SK-N-SH (cell line): ENCODE measurements around the gene LOXHD1. TPM values are rescaled to one million over a fixed set of nuclear protein-coding genes. Genes with fewer than 3 reads are reported as not detected.

Experiments used
- CTCF ChIA-PET: fragments of 300-600, 350-600 bp; formaldehyde crosslinking; extraction: SDS; loops from one replicate; lab custom pipeline; 2021; lab: Yijun Ruan, JAX
- POLR2A ChIA-PET: fragments of 350-600 bp; sonication (Branson Sonifier 250); formaldehyde crosslinking; extraction: SDS; loops from one replicate; lab custom pipeline; 2020; ENCODE audit warnings: antibody characterized with exemption, inconsistent platforms; lab: Yijun Ruan, JAX
- DNase-seq: peaks from one replicate; pipeline ENCODE4 v3.0.0; 2012
- H2AFZ ChIP-seq: fragments of 200-600 bp; sonication (generic); 2 replicates; pipeline ENCODE4 v1.8.1; 2016; ENCODE audit warnings: antibody characterized with exemption, mild to moderate bottlenecking, low read depth
- H3F3A ChIP-seq: fragments of 200-600 bp; sonication (generic); replicated peaks from 2 replicates; pipeline ENCODE3; 2016; ENCODE audit warnings: antibody characterized with exemption, mild to moderate bottlenecking; ENCODE audit not compliant: insufficient read depth
- H3K27ac ChIP-seq, 2 experiments: fragments of 200-500 bp in 1 of 2; fragments of 200-600 bp in 1 of 2; sonication (Bioruptor generic) in 1 of 2; sonication (generic), shearing (Covaris generic) in 1 of 2; 2 replicates each; pipeline versions ENCODE4 v1.5.1 to v1.6.1; 2014 to 2016; ENCODE audit warnings: low read depth in 2 of 2, inconsistent platforms in 1 of 2, low read length in 1 of 2, mild to moderate bottlenecking in 1 of 2, mixed read lengths in 1 of 2
- H3K27me3 ChIP-seq: fragments of 200-600 bp; sonication (generic), shearing (Covaris generic); 2 replicates; pipeline ENCODE4 v1.6.1; 2016; ENCODE audit warnings: mixed run types; ENCODE audit not compliant: insufficient read depth
- H3K36me3 ChIP-seq, 2 experiments: fragments of 200-500 bp in 1 of 2; fragments of 200-600 bp in 1 of 2; sonication (Bioruptor generic) in 1 of 2; sonication (generic) in 1 of 2; replicated peaks in 1 of 2; 2 replicates each; pipeline versions ENCODE3 to v1.5.1; 2014 to 2016; ENCODE audit warnings: low read length in 1 of 2, mild to moderate bottlenecking in 1 of 2; ENCODE audit not compliant: insufficient read depth in 2 of 2, control insufficient read depth in 1 of 2
- H3K4me1 ChIP-seq, 2 experiments: fragments of 200-500 bp in 1 of 2; fragments of 200-600 bp in 1 of 2; sonication (Bioruptor generic) in 1 of 2; sonication (generic), shearing (Covaris generic) in 1 of 2; 2 replicates each; pipeline versions ENCODE4 v1.5.1 to v1.6.1; 2014 to 2016; ENCODE audit warnings: low read depth in 1 of 2, low read length in 1 of 2, mixed run types in 1 of 2; ENCODE audit not compliant: insufficient read depth in 2 of 2, control insufficient read depth in 1 of 2
- H3K4me2 ChIP-seq: fragments of 200-600 bp; sonication (generic), shearing (Covaris generic); 2 replicates; pipeline ENCODE4 v1.6.1; 2017; ENCODE audit warnings: mixed run types
- H3K4me3 ChIP-seq, 2 experiments: fragments of 200-500 bp in 1 of 2; fragments of 200-600 bp in 1 of 2; sonication (Bioruptor generic) in 1 of 2; sonication (generic), shearing (Covaris generic) in 1 of 2; 2 replicates each; pipeline versions ENCODE4 v1.5.1 to v1.8.1; 2014 to 2016; ENCODE audit warnings: low read depth in 2 of 2, inconsistent platforms in 1 of 2, low read length in 1 of 2, mild to moderate bottlenecking in 1 of 2, mixed read lengths in 1 of 2, moderate library complexity in 1 of 2
- H3K79me2 ChIP-seq: fragments of 200-600 bp; sonication (generic); 2 replicates; pipeline ENCODE4 v1.8.1; 2017; ENCODE audit warnings: mild to moderate bottlenecking; ENCODE audit not compliant: insufficient read depth
- H3K9ac ChIP-seq: fragments of 200-600 bp; sonication (generic); 2 replicates; pipeline ENCODE4 v1.6.1; 2017; ENCODE audit warnings: mixed run types
- H3K9me2 ChIP-seq: fragments of 200-600 bp; sonication (generic); 2 replicates; pipeline ENCODE4 v1.6.1; 2017; ENCODE audit warnings: mixed run types
- H3K9me3 ChIP-seq: fragments of 200-600 bp; sonication (generic); 2 replicates; pipeline ENCODE4 v1.6.1; 2017; ENCODE audit warnings: mixed run types, mild to moderate bottlenecking, moderate library complexity
- H4K20me1 ChIP-seq: fragments of 200-600 bp; sonication (generic); 2 replicates; pipeline ENCODE4 v1.6.1; 2017; ENCODE audit warnings: mild to moderate bottlenecking, mixed run types; ENCODE audit not compliant: insufficient read depth
- CHD2 ChIP-seq: fragments of 150-350 bp; IDR thresholded peaks from 2 replicates; pipeline ENCODE4 v1.6.1; 2018; ENCODE audit warnings: low read length; ENCODE audit not compliant: partially characterized antibody
- EP300 ChIP-seq, 2 experiments: IDR thresholded peaks; 2 replicates each; pipeline versions ENCODE4 v1.4.0 to v1.6.1; 2012; ENCODE audit warnings: borderline replicate concordance in 1 of 2, low read depth in 1 of 2, low read length in 1 of 2
- FOSL2 ChIP-seq: IDR thresholded peaks from 2 replicates; pipeline ENCODE4 v1.4.0; 2012; ENCODE audit warnings: low read depth, mild to moderate bottlenecking, moderate library complexity, borderline replicate concordance
- FOXJ3 ChIP-seq: sonication (generic); formaldehyde crosslinking; IDR thresholded peaks from 2 replicates; pipeline ENCODE4 v1.5.1; 2020; ENCODE audit warnings: mild to moderate bottlenecking, missing genetic modification reagents
- FOXM1 ChIP-seq: IDR thresholded peaks from 2 replicates; pipeline ENCODE4 v1.4.0; 2012; ENCODE audit warnings: low read depth, mild to moderate bottlenecking
- GATA2 ChIP-seq: sonication (generic); formaldehyde crosslinking; IDR thresholded peaks from 2 replicates; pipeline ENCODE4 v1.5.0; 2020; ENCODE audit warnings: mild to moderate bottlenecking, missing genetic modification reagents
- JUND ChIP-seq: IDR thresholded peaks from 2 replicates; pipeline ENCODE4 v1.4.0; 2012
- MXI1 ChIP-seq: IDR thresholded peaks from 2 replicates; pipeline ENCODE4 v1.6.1; 2012; ENCODE audit warnings: mild to moderate bottlenecking, low read depth, low read length, improper control_type of control experiment
- NRF1 ChIP-seq: IDR thresholded peaks from 2 replicates; pipeline ENCODE4 v1.6.1; 2012; ENCODE audit warnings: low read depth, mild to moderate bottlenecking, low read length
- POLR2AphosphoS5 ChIP-seq: IDR thresholded peaks from 2 replicates; pipeline ENCODE4 v1.6.1; 2012; ENCODE audit warnings: low read depth, low read length
- RAD21 ChIP-seq: IDR thresholded peaks from 2 replicates; pipeline ENCODE4 v1.6.1; 2012; ENCODE audit warnings: mild to moderate bottlenecking, low read length
- RXRA ChIP-seq: IDR thresholded peaks from 2 replicates; pipeline ENCODE4 v1.4.0; 2012; ENCODE audit warnings: low read depth, mild to moderate bottlenecking, borderline replicate concordance
- SIN3A ChIP-seq: IDR thresholded peaks from 2 replicates; pipeline ENCODE4 v1.6.1; 2012; ENCODE audit warnings: low read depth, mild to moderate bottlenecking, low read length, moderate library complexity, borderline replicate concordance
- SMC3 ChIP-seq: IDR thresholded peaks from 2 replicates; pipeline ENCODE4 v1.6.1; 2012; ENCODE audit warnings: low read depth, low read length, improper control_type of control experiment
- TEAD4 ChIP-seq: IDR thresholded peaks from 2 replicates; pipeline ENCODE4 v1.4.0; 2012; ENCODE audit warnings: mild to moderate bottlenecking, borderline replicate concordance; ENCODE audit not compliant: insufficient read depth
- WGBS: methylation state at CpG from one replicate; pipeline ENCODE4 v1.1.6; 2017; ENCODE audit warnings: low lambda C conversion rate; 5-methylcytosine and 5-hydroxymethylcytosine counted together
- polyA plus RNA-seq, 3 experiments: library from polyadenylated mRNA; depleted of rRNA; stranded (reverse); fragments of >200 nt; gene quantifications; 2 replicates each; pipeline ENCODE4 v1.2.3, GENCODE V29; 2012
- TF ChIP-seq, protein P1 (sequence below): fragments of 150-350 bp; IDR thresholded peaks from 2 replicates; pipeline ENCODE4 v1.6.1; 2016; ENCODE audit warnings: mild to moderate bottlenecking, low read depth, low read length
- TF ChIP-seq, protein P2 (sequence below): IDR thresholded peaks from 2 replicates; pipeline ENCODE4; 2012
- TF ChIP-seq, protein P3 (sequence below): fragments of 200-600 bp; sonication (generic); IDR thresholded peaks from 2 replicates; pipeline ENCODE4 v1.6.1; 2017; ENCODE audit warnings: antibody characterized with exemption, mild to moderate bottlenecking, moderate library complexity
- TF ChIP-seq, protein P4 (sequence below): fragments of 150-350 bp; IDR thresholded peaks from 2 replicates; pipeline ENCODE4 v1.6.1; 2017; ENCODE audit warnings: antibody characterized with exemption, low read length, low read depth, borderline replicate concordance
- TF ChIP-seq, protein P5 (sequence below): IDR thresholded peaks from 2 replicates; pipeline ENCODE4 v1.6.1; 2012; ENCODE audit warnings: mild to moderate bottlenecking, low read depth, low read length, moderate library complexity

LOXHD1 gene
- polyA plus RNA-seq, 1 of the 3 experiments (the other 2 are of a cell fraction) = not detected

DNA sequence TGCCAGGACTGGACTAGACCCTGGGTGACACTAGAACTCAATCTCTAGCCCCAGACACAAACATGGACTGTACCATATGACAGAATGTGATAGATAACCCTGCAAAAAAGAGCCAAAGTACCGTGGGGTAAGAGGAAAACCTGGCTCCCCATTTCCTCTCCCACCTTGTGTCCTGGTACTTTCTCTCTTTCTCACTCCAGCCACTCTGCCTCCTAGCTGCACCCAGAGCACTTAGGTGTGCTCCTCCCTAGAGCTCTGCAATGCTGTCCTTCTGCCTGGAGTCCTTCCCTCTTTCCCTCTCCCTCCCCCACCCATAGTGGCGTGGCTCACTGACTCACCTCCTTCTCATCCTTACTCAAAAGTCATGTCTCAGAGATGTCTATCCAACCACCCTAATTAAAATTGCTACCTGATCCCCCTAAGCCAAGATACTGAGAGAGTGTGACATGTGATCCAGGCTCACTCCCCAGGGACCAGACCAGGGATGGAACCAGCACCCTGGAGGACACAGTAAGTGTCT lies 171.3 kb downstream of the LOXHD1 start:
- Histone ChIP-seq H3K4me3 (no peak overlapping the region), H4K20me1 (no peaks in the 10 kb centered on the region), H3K4me1 (peaks cover 2 to 4% of the 10 kb centered on the region in 2 experiments; a peak in 2 of 4 replicates), H3K4me2 (no peak overlapping the region), H2AFZ (no peak overlapping the region), H3K9me3 (no peaks in the 10 kb centered on the region), H3K27me3 (no peaks in the 10 kb centered on the region; the same call in 1 of the 2 replicates), H3K9ac (no peak overlapping the region), H3K36me3 (no peaks in the 10 kb centered on the region), H3K9me2 (no peaks in the 10 kb centered on the region), H3K27ac (no peak overlapping the region), H3K79me2 (no peaks in the 10 kb centered on the region), H3F3A (no peaks in the 10 kb centered on the region)
- TF ChIP-seq FOXM1 (no peak), TEAD4 (no peak), CHD2 (no peak), EP300 (IDR thresholded peaks at IDR 0.05; ENCODE audit: borderline replicate concordance in 1 of 2, low read depth in 1 of 2, low read length in 1 of 2) (no peak), JUND (no peak), SMC3 (no peak), RXRA (no peak), MXI1 (no peak)
- TF ChIP-seq, protein P1, sequence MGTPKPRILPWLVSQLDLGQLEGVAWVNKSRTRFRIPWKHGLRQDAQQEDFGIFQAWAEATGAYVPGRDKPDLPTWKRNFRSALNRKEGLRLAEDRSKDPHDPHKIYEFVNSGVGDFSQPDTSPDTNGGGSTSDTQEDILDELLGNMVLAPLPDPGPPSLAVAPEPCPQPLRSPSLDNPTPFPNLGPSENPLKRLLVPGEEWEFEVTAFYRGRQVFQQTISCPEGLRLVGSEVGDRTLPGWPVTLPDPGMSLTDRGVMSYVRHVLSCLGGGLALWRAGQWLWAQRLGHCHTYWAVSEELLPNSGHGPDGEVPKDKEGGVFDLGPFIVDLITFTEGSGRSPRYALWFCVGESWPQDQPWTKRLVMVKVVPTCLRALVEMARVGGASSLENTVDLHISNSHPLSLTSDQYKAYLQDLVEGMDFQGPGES = no peak
- TF ChIP-seq, protein P2, sequence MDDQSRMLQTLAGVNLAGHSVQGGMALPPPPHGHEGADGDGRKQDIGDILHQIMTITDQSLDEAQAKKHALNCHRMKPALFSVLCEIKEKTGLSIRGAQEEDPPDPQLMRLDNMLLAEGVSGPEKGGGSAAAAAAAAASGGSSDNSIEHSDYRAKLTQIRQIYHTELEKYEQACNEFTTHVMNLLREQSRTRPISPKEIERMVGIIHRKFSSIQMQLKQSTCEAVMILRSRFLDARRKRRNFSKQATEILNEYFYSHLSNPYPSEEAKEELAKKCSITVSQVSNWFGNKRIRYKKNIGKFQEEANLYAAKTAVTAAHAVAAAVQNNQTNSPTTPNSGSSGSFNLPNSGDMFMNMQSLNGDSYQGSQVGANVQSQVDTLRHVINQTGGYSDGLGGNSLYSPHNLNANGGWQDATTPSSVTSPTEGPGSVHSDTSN = no peak
- TF ChIP-seq, protein P3, sequence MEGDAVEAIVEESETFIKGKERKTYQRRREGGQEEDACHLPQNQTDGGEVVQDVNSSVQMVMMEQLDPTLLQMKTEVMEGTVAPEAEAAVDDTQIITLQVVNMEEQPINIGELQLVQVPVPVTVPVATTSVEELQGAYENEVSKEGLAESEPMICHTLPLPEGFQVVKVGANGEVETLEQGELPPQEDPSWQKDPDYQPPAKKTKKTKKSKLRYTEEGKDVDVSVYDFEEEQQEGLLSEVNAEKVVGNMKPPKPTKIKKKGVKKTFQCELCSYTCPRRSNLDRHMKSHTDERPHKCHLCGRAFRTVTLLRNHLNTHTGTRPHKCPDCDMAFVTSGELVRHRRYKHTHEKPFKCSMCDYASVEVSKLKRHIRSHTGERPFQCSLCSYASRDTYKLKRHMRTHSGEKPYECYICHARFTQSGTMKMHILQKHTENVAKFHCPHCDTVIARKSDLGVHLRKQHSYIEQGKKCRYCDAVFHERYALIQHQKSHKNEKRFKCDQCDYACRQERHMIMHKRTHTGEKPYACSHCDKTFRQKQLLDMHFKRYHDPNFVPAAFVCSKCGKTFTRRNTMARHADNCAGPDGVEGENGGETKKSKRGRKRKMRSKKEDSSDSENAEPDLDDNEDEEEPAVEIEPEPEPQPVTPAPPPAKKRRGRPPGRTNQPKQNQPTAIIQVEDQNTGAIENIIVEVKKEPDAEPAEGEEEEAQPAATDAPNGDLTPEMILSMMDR = no peak
- 23% methylated on average over 2 of the region's 2 CpGs for WGBS
- no peak for DNase-seq
- CTCF ChIA-PET = no interaction called here
- POLR2A ChIA-PET = no interaction called here

DNA sequence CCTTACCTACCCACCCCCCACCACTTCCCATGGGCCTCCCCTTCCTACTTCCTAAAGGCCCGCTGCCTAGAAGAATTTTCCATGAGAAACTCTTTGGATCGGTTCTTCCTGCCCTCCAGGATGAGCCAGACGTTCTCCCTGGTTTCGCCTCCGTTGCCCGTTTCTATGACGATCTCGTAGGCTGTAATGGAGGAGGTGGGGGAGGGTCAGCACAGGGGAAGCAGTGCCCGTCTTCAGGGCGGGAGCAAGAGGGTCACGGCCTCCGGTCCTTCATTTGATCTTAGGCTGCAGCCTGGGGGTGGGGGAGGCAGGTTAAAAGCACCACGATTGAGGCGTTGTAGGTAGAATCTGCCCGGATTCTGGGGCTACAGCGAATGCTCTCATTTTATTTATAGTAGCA lies 172.0 kb downstream of the LOXHD1 start:
- Histone ChIP-seq H3K9me3 (no peaks in the 10 kb centered on the region), H3K36me3 (no peaks in the 10 kb centered on the region), H3K4me2 (no peak overlapping the region), H2AFZ (no peak overlapping the region), H4K20me1 (no peaks in the 10 kb centered on the region), H3K4me1 (peaks cover 9 to 11% of the 10 kb centered on the region in 2 experiments; a peak in 2 of 4 replicates), H3K27me3 (no peaks in the 10 kb centered on the region; the same call in 1 of the 2 replicates), H3K4me3 (no peak overlapping the region), H3F3A (no peaks in the 10 kb centered on the region), H3K79me2 (no peaks in the 10 kb centered on the region), H3K9ac (no peak overlapping the region), H3K27ac (no peak overlapping the region), H3K9me2 (no peaks in the 10 kb centered on the region)
- WGBS = 67% methylated on average over 16 of the region's 16 CpGs
- CTCF ChIA-PET = no interaction called here
- DNase-seq = no peak
- POLR2A ChIA-PET = no interaction called here
- TF ChIP-seq JUND (no peak), GATA2 (no peak), FOXM1 (no peak), POLR2AphosphoS5 (no peak), SIN3A (no peak), FOSL2 (no peak), RAD21 (no peak), FOXJ3 (no peak), NRF1 (no peak)
- TF ChIP-seq, protein P4, sequence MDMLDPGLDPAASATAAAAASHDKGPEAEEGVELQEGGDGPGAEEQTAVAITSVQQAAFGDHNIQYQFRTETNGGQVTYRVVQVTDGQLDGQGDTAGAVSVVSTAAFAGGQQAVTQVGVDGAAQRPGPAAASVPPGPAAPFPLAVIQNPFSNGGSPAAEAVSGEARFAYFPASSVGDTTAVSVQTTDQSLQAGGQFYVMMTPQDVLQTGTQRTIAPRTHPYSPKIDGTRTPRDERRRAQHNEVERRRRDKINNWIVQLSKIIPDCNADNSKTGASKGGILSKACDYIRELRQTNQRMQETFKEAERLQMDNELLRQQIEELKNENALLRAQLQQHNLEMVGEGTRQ = no peak
- TF ChIP-seq, protein P5, sequence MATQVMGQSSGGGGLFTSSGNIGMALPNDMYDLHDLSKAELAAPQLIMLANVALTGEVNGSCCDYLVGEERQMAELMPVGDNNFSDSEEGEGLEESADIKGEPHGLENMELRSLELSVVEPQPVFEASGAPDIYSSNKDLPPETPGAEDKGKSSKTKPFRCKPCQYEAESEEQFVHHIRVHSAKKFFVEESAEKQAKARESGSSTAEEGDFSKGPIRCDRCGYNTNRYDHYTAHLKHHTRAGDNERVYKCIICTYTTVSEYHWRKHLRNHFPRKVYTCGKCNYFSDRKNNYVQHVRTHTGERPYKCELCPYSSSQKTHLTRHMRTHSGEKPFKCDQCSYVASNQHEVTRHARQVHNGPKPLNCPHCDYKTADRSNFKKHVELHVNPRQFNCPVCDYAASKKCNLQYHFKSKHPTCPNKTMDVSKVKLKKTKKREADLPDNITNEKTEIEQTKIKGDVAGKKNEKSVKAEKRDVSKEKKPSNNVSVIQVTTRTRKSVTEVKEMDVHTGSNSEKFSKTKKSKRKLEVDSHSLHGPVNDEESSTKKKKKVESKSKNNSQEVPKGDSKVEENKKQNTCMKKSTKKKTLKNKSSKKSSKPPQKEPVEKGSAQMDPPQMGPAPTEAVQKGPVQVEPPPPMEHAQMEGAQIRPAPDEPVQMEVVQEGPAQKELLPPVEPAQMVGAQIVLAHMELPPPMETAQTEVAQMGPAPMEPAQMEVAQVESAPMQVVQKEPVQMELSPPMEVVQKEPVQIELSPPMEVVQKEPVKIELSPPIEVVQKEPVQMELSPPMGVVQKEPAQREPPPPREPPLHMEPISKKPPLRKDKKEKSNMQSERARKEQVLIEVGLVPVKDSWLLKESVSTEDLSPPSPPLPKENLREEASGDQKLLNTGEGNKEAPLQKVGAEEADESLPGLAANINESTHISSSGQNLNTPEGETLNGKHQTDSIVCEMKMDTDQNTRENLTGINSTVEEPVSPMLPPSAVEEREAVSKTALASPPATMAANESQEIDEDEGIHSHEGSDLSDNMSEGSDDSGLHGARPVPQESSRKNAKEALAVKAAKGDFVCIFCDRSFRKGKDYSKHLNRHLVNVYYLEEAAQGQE = no peak
